ENCODE results near the gene PCK1.

PCK1 gene

GRCh38 chr20:57526885-57527460 lies 33.9 kb upstream of the PCK1 start:
- peaks cover 17% of the 10 kb centered on the region for H3K4me1 ChIP-seq (ENCODE audit: control insufficient read depth, insufficient read depth, low read length)
- H3K9me3 ChIP-seq (ENCODE audit: control insufficient read depth, low read length), result no peaks in the 10 kb centered on the region
- H3K9ac ChIP-seq (ENCODE audit: low read length), result no peak overlapping the region
- no peak overlapping the region for H3K4me3 ChIP-seq (ENCODE audit: low read length)
- H3K36me3 ChIP-seq (ENCODE audit: control insufficient read depth, insufficient read depth, low read length), result no peaks in the 10 kb centered on the region
- H3K27me3 ChIP-seq (ENCODE audit: control insufficient read depth, insufficient read depth, low read length), result no peaks in the 10 kb centered on the region

- Histone ChIP-seq H3K36me3 (ENCODE audit: control insufficient read depth, insufficient read depth, low read length) (no peaks in the 10 kb centered on the region), H3K9ac (ENCODE audit: low read length) (no peak overlapping the region), H3K27me3 (ENCODE audit: control insufficient read depth, insufficient read depth, low read length) (no peaks in the 10 kb centered on the region), H3K4me1 (ENCODE audit: control insufficient read depth, insufficient read depth, low read length) (peaks cover 18% of the 10 kb centered on the region), H3K9me3 (ENCODE audit: control insufficient read depth, low read length) (no peaks in the 10 kb centered on the region), H3K4me3 (ENCODE audit: low read length) (no peak overlapping the region)
Measured at GRCh38 chr20:57527728-57528127, 33.2 kb upstream of the PCK1 start.

GRCh38 chr20:57528148-57528547 lies 32.8 kb upstream of the PCK1 start:
- Histone ChIP-seq H3K9me3 (ENCODE audit: control insufficient read depth, low read length) (no peaks in the 10 kb centered on the region), H3K36me3 (ENCODE audit: control insufficient read depth, insufficient read depth, low read length) (no peaks in the 10 kb centered on the region), H3K4me1 (ENCODE audit: control insufficient read depth, insufficient read depth, low read length) (peaks cover 22% of the 10 kb centered on the region), H3K4me3 (ENCODE audit: low read length) (no peak overlapping the region), H3K9ac (ENCODE audit: low read length) (no peak overlapping the region), H3K27me3 (ENCODE audit: control insufficient read depth, insufficient read depth, low read length) (no peaks in the 10 kb centered on the region)

GRCh38 chr20:57529160-57529585 lies 31.7 kb upstream of the PCK1 start:
- H3K4me1 ChIP-seq (ENCODE audit: control insufficient read depth, insufficient read depth, low read length), result peaks cover 23% of the 10 kb centered on the region
- H3K9me3 ChIP-seq (ENCODE audit: control insufficient read depth, low read length), result no peaks in the 10 kb centered on the region
- no peaks in the 10 kb centered on the region for H3K36me3 ChIP-seq (ENCODE audit: control insufficient read depth, insufficient read depth, low read length)
- no peak overlapping the region for H3K4me3 ChIP-seq (ENCODE audit: low read length)
- no peaks in the 10 kb centered on the region for H3K27me3 ChIP-seq (ENCODE audit: control insufficient read depth, insufficient read depth, low read length)
- H3K9ac ChIP-seq (ENCODE audit: low read length), result no peak overlapping the region

GRCh38 chr20:57529810-57530209 lies 31.1 kb upstream of the PCK1 start:
- Histone ChIP-seq H3K27me3 (ENCODE audit: control insufficient read depth, insufficient read depth, low read length) (no peaks in the 10 kb centered on the region), H3K36me3 (ENCODE audit: control insufficient read depth, insufficient read depth, low read length) (no peaks in the 10 kb centered on the region), H3K9ac (ENCODE audit: low read length) (no peak overlapping the region), H3K4me3 (ENCODE audit: low read length) (no peak overlapping the region), H3K4me1 (ENCODE audit: control insufficient read depth, insufficient read depth, low read length) (peaks cover 23% of the 10 kb centered on the region), H3K9me3 (ENCODE audit: control insufficient read depth, low read length) (no peaks in the 10 kb centered on the region)

GRCh38 chr20:57530327-57530981 lies 30.5 kb upstream of the PCK1 start:
- peaks cover 23% of the 10 kb centered on the region for H3K4me1 ChIP-seq (ENCODE audit: control insufficient read depth, insufficient read depth, low read length)
- H3K36me3 ChIP-seq (ENCODE audit: control insufficient read depth, insufficient read depth, low read length), result no peaks in the 10 kb centered on the region
- H3K4me3 ChIP-seq (ENCODE audit: low read length), result no peak overlapping the region
- no peaks in the 10 kb centered on the region for H3K9me3 ChIP-seq (ENCODE audit: control insufficient read depth, low read length)
- no peak overlapping the region for H3K9ac ChIP-seq (ENCODE audit: low read length)
- H3K27me3 ChIP-seq (ENCODE audit: control insufficient read depth, insufficient read depth, low read length), result no peaks in the 10 kb centered on the region

- H3K4me1 ChIP-seq (ENCODE audit: control insufficient read depth, insufficient read depth, low read length), result peaks cover 20% of the 10 kb centered on the region
- no peaks in the 10 kb centered on the region for H3K9me3 ChIP-seq (ENCODE audit: control insufficient read depth, low read length)
- no peak overlapping the region for H3K4me3 ChIP-seq (ENCODE audit: low read length)
- no peak overlapping the region for H3K9ac ChIP-seq (ENCODE audit: low read length)
- H3K36me3 ChIP-seq (ENCODE audit: control insufficient read depth, insufficient read depth, low read length), result no peaks in the 10 kb centered on the region
- H3K27me3 ChIP-seq (ENCODE audit: control insufficient read depth, insufficient read depth, low read length), result no peaks in the 10 kb centered on the region
Measured at GRCh38 chr20:57532104-57532503, 28.8 kb upstream of the PCK1 start.

GRCh38 chr20:57535297-57535696 lies 25.6 kb upstream of the PCK1 start:
- H3K27me3 ChIP-seq (ENCODE audit: control insufficient read depth, insufficient read depth, low read length), result no peaks in the 10 kb centered on the region
- no peaks in the 10 kb centered on the region for H3K36me3 ChIP-seq (ENCODE audit: control insufficient read depth, insufficient read depth, low read length)
- no peak overlapping the region for H3K9ac ChIP-seq (ENCODE audit: low read length)
- no peak overlapping the region for H3K4me3 ChIP-seq (ENCODE audit: low read length)
- H3K4me1 ChIP-seq (ENCODE audit: control insufficient read depth, insufficient read depth, low read length), result peaks cover 17% of the 10 kb centered on the region
- peaks cover 4% of the 10 kb centered on the region for H3K9me3 ChIP-seq (ENCODE audit: control insufficient read depth, low read length)

- H3K4me3 ChIP-seq (ENCODE audit: low read length), result no peak overlapping the region
Measured at GRCh38 chr20:57536120-57536708, 24.7 kb upstream of the PCK1 start.

GRCh38 chr20:57536771-57537724 lies 23.9 kb upstream of the PCK1 start:
- Histone ChIP-seq H3K4me1 (ENCODE audit: control insufficient read depth, insufficient read depth, low read length) (peaks cover 22% of the 10 kb centered on the region), H3K9me3 (ENCODE audit: control insufficient read depth, low read length) (peaks cover 4% of the 10 kb centered on the region), H3K9ac (ENCODE audit: low read length) (no peak overlapping the region), H3K27me3 (ENCODE audit: control insufficient read depth, insufficient read depth, low read length) (no peaks in the 10 kb centered on the region), H3K36me3 (ENCODE audit: control insufficient read depth, insufficient read depth, low read length) (no peaks in the 10 kb centered on the region), H3K4me3 (ENCODE audit: low read length) (no peak overlapping the region)

More at GRCh38 chr20:57536120-57536708, 24.7 kb upstream of the PCK1 start:
- Histone ChIP-seq H3K36me3 (ENCODE audit: control insufficient read depth, insufficient read depth, low read length) (no peaks in the 10 kb centered on the region), H3K4me1 (ENCODE audit: control insufficient read depth, insufficient read depth, low read length) (peaks cover 24% of the 10 kb centered on the region), H3K9me3 (ENCODE audit: control insufficient read depth, low read length) (peaks cover 4% of the 10 kb centered on the region), H3K27me3 (ENCODE audit: control insufficient read depth, insufficient read depth, low read length) (no peaks in the 10 kb centered on the region), H3K9ac (ENCODE audit: low read length) (no peak overlapping the region)

- H3K9ac ChIP-seq (ENCODE audit: low read length), result no peak overlapping the region
- no peaks in the 10 kb centered on the region for H3K27me3 ChIP-seq (ENCODE audit: control insufficient read depth, insufficient read depth, low read length)
- H3K4me3 ChIP-seq (ENCODE audit: low read length), result no peak overlapping the region
- H3K36me3 ChIP-seq (ENCODE audit: control insufficient read depth, insufficient read depth, low read length), result no peaks in the 10 kb centered on the region
- peaks cover 14% of the 10 kb centered on the region for H3K4me1 ChIP-seq (ENCODE audit: control insufficient read depth, insufficient read depth, low read length)
- H3K9me3 ChIP-seq (ENCODE audit: control insufficient read depth, low read length), result peaks cover 4% of the 10 kb centered on the region
Measured at GRCh38 chr20:57537822-57538221, 23.1 kb upstream of the PCK1 start.

- Histone ChIP-seq H3K9me3 (ENCODE audit: control insufficient read depth, low read length) (peaks cover 4% of the 10 kb centered on the region), H3K27me3 (ENCODE audit: control insufficient read depth, insufficient read depth, low read length) (no peaks in the 10 kb centered on the region), H3K36me3 (ENCODE audit: control insufficient read depth, insufficient read depth, low read length) (no peaks in the 10 kb centered on the region), H3K9ac (ENCODE audit: low read length) (no peak overlapping the region), H3K4me1 (ENCODE audit: control insufficient read depth, insufficient read depth, low read length) (peaks cover 19% of the 10 kb centered on the region), H3K4me3 (ENCODE audit: low read length) (no peak overlapping the region)
Measured at GRCh38 chr20:57539889-57540288, 21.0 kb upstream of the PCK1 start.
